Fibroblast of mammary gland (primary cell): ENCODE results near the gene THRB.

ENCODE experiments used
- DNase-seq: peaks from one replicate; pipeline ENCODE4 v3.0.0-alpha.2; 2010; ENCODE audit warnings: low read depth
- H3K4me3 ChIP-seq: 2 replicates; pipeline ENCODE4 v1.5.1; 2011; ENCODE audit warnings: low read depth, mild to moderate bottlenecking, low read length, moderate library complexity; ENCODE audit not compliant: control insufficient read depth
- TF ChIP-seq, protein P1 (sequence below): conservative IDR thresholded peaks from 2 replicates; pipeline ENCODE4 v1.5.1; 2011; ENCODE audit warnings: low read depth, low read length, inconsistent platforms; ENCODE audit not compliant: control insufficient read depth, insufficient read depth

Gene THRB

DNA sequence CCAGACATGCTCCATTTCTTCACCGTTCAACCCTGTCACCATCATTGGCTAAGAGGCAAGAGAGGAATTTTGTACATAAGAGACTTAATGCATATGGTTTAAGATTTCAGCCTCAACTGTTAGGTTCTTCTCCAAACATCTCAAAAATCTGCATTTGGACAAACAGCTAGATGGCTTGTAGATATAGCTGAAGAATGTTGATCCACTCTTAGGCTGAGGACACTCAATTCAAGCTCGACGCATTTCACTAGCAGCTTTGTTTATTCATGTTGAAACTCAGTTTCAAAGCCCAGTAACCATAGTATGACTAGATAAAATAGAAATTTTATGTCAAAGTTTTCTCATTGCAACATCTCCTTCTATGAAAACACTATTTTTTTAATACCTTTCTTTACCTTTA, 208.2 kb downstream of the THRB start:
- no peak overlapping the region for H3K4me3 ChIP-seq
- no peak for DNase-seq
- TF ChIP-seq, protein P1, sequence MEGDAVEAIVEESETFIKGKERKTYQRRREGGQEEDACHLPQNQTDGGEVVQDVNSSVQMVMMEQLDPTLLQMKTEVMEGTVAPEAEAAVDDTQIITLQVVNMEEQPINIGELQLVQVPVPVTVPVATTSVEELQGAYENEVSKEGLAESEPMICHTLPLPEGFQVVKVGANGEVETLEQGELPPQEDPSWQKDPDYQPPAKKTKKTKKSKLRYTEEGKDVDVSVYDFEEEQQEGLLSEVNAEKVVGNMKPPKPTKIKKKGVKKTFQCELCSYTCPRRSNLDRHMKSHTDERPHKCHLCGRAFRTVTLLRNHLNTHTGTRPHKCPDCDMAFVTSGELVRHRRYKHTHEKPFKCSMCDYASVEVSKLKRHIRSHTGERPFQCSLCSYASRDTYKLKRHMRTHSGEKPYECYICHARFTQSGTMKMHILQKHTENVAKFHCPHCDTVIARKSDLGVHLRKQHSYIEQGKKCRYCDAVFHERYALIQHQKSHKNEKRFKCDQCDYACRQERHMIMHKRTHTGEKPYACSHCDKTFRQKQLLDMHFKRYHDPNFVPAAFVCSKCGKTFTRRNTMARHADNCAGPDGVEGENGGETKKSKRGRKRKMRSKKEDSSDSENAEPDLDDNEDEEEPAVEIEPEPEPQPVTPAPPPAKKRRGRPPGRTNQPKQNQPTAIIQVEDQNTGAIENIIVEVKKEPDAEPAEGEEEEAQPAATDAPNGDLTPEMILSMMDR, result no peak

DNA sequence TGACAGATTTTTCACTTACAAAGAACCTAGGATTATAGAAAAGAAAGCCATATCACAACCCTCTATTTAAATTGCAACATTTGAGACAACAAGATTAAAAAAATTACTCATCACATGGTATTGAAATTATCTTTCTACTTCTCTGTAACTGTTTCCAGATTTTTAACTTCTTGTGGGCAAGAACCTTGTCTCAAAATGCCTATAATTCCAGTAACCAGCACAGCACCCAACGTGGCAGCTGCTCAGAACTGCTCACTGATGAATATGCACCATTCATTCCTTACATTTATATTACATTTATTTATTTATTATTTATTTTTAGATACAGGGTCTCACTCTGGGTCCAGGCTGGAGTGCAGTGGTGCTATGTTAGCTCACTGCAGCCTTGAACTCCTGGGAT, 216.1 kb downstream of the THRB start:
- TF ChIP-seq, protein P1, result no peak
- no peak for DNase-seq

DNA sequence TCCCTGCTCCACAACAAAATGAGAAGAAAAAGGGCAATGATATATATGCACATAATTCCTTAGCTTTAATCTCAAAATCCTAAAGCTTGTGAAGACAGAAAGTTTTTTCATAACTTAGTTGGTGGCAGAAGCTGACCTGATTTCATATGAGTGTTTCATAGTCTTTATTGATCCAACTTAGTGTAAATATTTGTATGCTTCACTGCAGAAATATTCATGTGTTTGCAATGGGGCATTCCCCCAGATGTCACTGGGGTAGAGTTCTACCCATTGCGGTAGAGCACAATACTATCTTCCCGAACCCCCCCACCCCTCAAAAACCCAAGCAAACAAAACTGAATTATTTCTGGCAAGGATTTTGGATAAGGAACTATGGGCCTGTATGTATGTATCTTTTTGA, 221.2 kb downstream of the THRB start:
- DNase-seq, result no peak
- H3K4me3 ChIP-seq, result no peak overlapping the region
- TF ChIP-seq, protein P1, result no peak

More for the DNA sequence above, 216.1 kb downstream of the THRB start:
- no peak overlapping the region for H3K4me3 ChIP-seq

DNA sequence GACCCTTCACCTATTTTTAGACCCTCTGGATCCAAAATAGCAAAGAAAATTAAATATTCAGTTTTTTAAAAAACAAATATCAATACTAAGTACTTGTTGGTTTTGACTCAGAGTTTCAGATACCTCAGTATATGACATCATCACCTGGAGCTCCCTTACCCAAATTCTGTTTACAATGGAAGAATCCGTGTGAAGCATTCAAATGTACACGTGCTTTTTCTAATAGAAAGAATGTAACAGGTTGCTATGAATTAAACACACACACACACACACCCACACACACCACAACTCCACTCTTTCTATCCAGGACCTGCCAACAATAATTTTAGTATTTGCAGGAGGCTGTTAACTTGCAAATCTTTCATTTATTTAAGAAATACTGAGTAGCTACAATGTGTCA, 221.8 kb downstream of the THRB start:
- DNase-seq, result peak; percentile 38
- TF ChIP-seq, protein P1, result no peak
- H3K4me3 ChIP-seq, result no peak overlapping the region

DNA sequence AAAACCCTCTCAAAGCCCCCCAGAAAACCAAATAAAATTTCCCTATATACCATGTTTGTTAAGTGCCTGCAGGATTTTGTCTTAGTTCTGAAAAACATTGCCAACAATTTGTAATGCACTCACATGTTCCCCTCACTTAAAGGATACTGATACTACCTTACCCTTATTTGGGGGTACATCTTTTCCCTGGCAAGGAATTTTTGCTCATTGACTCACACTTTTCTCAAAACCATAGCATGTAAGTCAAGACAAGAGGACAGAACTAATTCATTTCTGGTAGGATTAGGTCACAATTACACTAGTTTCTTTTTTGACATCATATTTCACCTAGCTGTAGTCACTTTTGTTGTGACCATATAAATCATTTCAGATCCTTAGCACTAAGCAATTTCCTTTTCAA, 222.2 kb downstream of the THRB start:
- TF ChIP-seq, protein P1, result no peak

DNA sequence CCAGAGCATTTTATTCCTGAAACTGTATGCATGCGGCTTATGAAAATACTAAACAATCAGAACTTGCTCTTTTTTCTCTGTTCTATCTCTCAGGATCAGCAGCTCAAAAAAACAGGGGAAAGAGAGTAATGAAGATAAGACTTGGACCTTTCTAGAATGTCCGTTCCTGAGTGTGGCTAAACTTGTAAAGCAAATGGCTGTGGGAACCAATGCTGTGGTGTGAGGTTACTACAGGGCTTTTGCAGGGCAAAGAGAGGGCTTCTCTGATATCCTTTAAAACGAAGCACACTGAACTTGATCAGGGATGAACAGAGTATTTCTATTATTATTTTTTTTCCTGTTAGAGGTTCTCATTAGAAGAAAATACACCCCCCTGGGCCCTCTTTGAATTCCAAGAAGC, 223.4 kb downstream of the THRB start:
- H3K4me3 ChIP-seq, result no peak overlapping the region
- TF ChIP-seq, protein P1, result no peak
- DNase-seq, result no peak

More for the DNA sequence above, 222.2 kb downstream of the THRB start:
- DNase-seq, result no peak
- H3K4me3 ChIP-seq, result no peak overlapping the region

DNA sequence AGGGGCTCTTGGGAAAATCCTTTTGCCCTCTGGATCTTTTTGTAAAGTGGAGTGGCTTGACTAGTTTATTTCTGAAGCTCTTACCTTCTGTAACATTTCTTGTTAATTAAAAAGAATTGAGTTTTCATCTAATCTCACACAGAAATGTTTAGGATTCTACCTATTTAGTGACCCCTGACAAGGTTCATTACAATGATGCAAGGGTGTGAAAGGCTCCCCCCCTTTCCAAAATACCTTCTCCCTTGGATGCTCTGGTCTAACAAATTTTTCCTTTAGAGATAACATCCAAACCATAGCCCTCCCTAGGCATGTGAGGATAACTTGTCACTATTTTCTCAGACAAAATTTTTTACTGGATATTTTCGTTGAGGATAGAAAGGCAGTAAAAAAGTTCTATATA, 223.9 kb downstream of the THRB start:
- H3K4me3 ChIP-seq, result no peak overlapping the region
- DNase-seq, result no peak
- TF ChIP-seq, protein P1, result no peak
